HCT116 (cell line): ENCODE measurements around the gene CLEC16A.

Experiments used
- EGR1 ChIP-seq: IDR thresholded peaks from 2 replicates; pipeline ENCODE4 v1.6.1; 2012; ENCODE audit warnings: low read depth
- ELF1 ChIP-seq: IDR thresholded peaks from 2 replicates; pipeline ENCODE4 v1.6.1; 2012; ENCODE audit warnings: low read depth, borderline replicate concordance
- EZH2 ChIP-seq: fragments of 200-600 bp; sonication (generic); IDR thresholded peaks from 2 replicates; pipeline ENCODE4 v1.6.1; 2017; ENCODE audit warnings: antibody characterized with exemption, mixed run types
- JUND ChIP-seq: IDR thresholded peaks from 2 replicates; pipeline ENCODE4 v1.6.1; 2012
- POLR2A ChIP-seq: IDR thresholded peaks from 2 replicates; pipeline ENCODE4 v1.7.0; 2011; ENCODE audit warnings: borderline replicate concordance; ENCODE audit not compliant: insufficient read depth, insufficient read length; ENCODE audit errors: extremely low read depth
- POLR2AphosphoS5 ChIP-seq: IDR thresholded peaks from 2 replicates; pipeline ENCODE4 v1.6.1; 2011; ENCODE audit warnings: mild to moderate bottlenecking, low read depth, low read length, moderate library complexity
- SP1 ChIP-seq: IDR thresholded peaks from 2 replicates; pipeline ENCODE4 v1.6.1; 2012; ENCODE audit warnings: low read depth
- YY1 ChIP-seq: IDR thresholded peaks from 2 replicates; pipeline ENCODE4 v1.6.1; 2011; ENCODE audit warnings: low read length, low read depth, moderate library complexity, mild to moderate bottlenecking; ENCODE audit not compliant: insufficient replicate concordance; ENCODE audit errors: extremely low read depth
- ZNF274 ChIP-seq: fragments of 200-500 bp; sonication (Bioruptor generic); IDR thresholded peaks from 2 replicates; pipeline ENCODE4 v1.6.1; 2014; ENCODE audit warnings: mild to moderate bottlenecking, low read depth, low read length, inconsistent platforms
- TF ChIP-seq, protein P1 (sequence below), 3 experiments: fragments of 200-600 bp in 1 of 3; sonication (generic) in 1 of 3; IDR thresholded peaks in 2 of 3; conservative IDR thresholded peaks in 1 of 3; 2 replicates each; pipeline ENCODE4 v1.5.1; 2012 to 2017; ENCODE audit warnings: low read depth in 2 of 3, low read length in 2 of 3, antibody characterized with exemption in 1 of 3, borderline replicate concordance in 1 of 3, control low read depth in 1 of 3, mild to moderate bottlenecking in 1 of 3, mixed read lengths in 1 of 3, mixed run types in 1 of 3, moderate library complexity in 1 of 3; ENCODE audit not compliant: insufficient read depth in 1 of 3
- TF ChIP-seq, protein P2 (sequence below): IDR thresholded peaks from 2 replicates; pipeline ENCODE4 v1.6.1; 2012
- TF ChIP-seq, protein P3 (sequence below): IDR thresholded peaks from 2 replicates; pipeline ENCODE4 v1.6.1; 2012
- TF ChIP-seq, protein P4 (sequence below): IDR thresholded peaks from 2 replicates; pipeline ENCODE4 v1.6.1; 2011; ENCODE audit warnings: mild to moderate bottlenecking, low read length, moderate library complexity; ENCODE audit not compliant: insufficient replicate concordance; ENCODE audit errors: extremely low read depth

DNA sequence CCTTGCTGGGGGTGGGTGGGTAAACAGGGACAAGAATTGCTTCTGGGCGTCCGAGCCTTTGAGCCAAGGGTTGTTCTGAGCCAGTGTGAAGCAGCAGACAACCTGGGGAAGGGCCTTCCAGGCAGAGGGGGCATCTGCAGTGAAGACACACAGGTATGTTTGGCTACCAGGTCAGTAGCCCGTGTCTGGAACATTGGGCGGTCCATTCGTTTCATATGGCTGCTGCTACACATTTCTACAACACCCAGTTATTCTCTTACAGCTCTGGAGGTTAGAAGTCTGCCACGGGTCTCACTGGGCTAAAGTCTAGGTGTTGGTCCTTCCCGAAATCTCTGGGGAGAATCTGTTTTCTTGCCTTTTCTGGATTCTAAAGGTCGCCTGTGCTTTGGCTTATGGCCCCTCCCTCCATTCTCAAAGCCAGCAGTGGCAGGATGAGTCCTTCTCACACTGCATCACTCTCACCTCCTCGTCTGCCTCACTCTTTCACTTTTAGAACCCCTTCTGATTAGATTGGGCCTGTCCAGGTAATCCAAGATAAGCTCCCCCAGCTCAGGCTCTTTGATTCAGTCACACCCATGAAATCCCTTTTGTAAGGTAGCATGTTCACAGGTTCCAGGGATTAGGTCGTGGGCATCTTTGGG is 136.1 kb downstream of the CLEC16A start:
- TF ChIP-seq, protein P1, sequence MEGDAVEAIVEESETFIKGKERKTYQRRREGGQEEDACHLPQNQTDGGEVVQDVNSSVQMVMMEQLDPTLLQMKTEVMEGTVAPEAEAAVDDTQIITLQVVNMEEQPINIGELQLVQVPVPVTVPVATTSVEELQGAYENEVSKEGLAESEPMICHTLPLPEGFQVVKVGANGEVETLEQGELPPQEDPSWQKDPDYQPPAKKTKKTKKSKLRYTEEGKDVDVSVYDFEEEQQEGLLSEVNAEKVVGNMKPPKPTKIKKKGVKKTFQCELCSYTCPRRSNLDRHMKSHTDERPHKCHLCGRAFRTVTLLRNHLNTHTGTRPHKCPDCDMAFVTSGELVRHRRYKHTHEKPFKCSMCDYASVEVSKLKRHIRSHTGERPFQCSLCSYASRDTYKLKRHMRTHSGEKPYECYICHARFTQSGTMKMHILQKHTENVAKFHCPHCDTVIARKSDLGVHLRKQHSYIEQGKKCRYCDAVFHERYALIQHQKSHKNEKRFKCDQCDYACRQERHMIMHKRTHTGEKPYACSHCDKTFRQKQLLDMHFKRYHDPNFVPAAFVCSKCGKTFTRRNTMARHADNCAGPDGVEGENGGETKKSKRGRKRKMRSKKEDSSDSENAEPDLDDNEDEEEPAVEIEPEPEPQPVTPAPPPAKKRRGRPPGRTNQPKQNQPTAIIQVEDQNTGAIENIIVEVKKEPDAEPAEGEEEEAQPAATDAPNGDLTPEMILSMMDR (IDR thresholded peaks at IDR 0.05 in 2 of 3, conservative IDR thresholded peaks at IDR 0.05 in 1 of 3; ENCODE audit: borderline replicate concordance in 1 of 3, insufficient read depth in 1 of 3, low read depth in 2 of 3, low read length in 2 of 3), result no peak
- TF ChIP-seq, protein P2, sequence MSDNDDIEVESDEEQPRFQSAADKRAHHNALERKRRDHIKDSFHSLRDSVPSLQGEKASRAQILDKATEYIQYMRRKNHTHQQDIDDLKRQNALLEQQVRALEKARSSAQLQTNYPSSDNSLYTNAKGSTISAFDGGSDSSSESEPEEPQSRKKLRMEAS, result no peak
- TF ChIP-seq, protein P3, sequence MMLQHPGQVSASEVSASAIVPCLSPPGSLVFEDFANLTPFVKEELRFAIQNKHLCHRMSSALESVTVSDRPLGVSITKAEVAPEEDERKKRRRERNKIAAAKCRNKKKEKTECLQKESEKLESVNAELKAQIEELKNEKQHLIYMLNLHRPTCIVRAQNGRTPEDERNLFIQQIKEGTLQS, result no peak
- TF ChIP-seq ELF1 (no peak), EGR1 (no peak), EZH2 (no peak), SP1 (no peak), POLR2A (no peak), ZNF274 (no peak), YY1 (no peak), JUND (no peak), POLR2AphosphoS5 (no peak)
- TF ChIP-seq, protein P4, sequence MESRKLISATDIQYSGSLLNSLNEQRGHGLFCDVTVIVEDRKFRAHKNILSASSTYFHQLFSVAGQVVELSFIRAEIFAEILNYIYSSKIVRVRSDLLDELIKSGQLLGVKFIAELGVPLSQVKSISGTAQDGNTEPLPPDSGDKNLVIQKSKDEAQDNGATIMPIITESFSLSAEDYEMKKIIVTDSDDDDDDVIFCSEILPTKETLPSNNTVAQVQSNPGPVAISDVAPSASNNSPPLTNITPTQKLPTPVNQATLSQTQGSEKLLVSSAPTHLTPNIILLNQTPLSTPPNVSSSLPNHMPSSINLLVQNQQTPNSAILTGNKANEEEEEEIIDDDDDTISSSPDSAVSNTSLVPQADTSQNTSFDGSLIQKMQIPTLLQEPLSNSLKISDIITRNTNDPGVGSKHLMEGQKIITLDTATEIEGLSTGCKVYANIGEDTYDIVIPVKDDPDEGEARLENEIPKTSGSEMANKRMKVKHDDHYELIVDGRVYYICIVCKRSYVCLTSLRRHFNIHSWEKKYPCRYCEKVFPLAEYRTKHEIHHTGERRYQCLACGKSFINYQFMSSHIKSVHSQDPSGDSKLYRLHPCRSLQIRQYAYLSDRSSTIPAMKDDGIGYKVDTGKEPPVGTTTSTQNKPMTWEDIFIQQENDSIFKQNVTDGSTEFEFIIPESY, result no peak
